Measurements from ENCODE around the gene COG2.
"Not testable (repeated sequence)": the region's sequence is repeated elsewhere in the genome, so short reads cannot be mapped to it uniquely, and the experiment has no call there.

Gene COG2

DNA sequence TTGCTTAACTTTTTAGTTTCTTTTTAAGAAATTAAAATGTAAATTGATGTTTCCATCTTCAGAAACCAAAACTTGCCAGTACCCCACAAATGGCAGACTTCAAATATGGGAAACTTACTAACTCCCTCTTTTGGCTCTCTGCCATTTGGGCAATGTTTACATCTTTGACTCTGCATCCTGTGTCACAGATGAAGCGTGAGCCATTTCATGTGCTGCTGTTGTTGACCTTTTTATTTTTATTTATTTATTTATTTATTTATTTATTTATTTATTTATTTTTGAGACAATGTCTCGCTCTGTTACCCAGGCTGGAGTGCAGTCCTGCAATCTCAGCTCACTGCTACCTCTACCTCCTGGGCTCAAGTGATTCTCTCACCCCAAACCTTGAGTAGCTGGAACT, 16.0 kb upstream of the COG2 start:
- no peak for DNase-seq

GRCh38 chr1:230627767-230628166, 14.5 kb upstream of the COG2 start:
- DNase-seq, result no peak

- no peak for DNase-seq
Observed at GRCh38 chr1:230629511-230629910, 12.8 kb upstream of the COG2 start.

GRCh38 chr1:230631477-230631876, 10.8 kb upstream of the COG2 start:
- DNase-seq, result no peak

GRCh38 chr1:230632273-230632873, 9.9 kb upstream of the COG2 start:
- no peak for DNase-seq

DNA sequence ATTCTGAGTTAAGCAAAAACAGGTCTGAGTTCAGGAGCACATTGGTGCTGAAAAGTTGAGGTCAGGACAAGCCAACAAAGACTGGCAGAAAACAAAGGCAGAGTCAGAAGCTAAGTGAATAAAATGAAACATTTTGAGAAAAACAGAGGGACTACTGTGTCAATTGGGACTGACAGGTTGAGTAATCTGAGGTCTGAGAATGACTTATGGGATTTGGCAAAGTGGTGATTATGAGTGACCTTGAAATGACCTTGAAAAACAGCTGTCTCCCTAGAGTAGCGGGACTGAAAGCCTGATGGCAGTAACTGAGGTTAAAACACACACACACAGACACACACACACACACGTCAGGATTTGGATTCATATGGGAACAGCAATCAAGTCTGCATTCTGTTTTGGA, 8.8 kb upstream of the COG2 start:
- DNase-seq, result no peak

GRCh38 chr1:230634384-230634783, 7.9 kb upstream of the COG2 start:
- DNase-seq, result no peak

DNA sequence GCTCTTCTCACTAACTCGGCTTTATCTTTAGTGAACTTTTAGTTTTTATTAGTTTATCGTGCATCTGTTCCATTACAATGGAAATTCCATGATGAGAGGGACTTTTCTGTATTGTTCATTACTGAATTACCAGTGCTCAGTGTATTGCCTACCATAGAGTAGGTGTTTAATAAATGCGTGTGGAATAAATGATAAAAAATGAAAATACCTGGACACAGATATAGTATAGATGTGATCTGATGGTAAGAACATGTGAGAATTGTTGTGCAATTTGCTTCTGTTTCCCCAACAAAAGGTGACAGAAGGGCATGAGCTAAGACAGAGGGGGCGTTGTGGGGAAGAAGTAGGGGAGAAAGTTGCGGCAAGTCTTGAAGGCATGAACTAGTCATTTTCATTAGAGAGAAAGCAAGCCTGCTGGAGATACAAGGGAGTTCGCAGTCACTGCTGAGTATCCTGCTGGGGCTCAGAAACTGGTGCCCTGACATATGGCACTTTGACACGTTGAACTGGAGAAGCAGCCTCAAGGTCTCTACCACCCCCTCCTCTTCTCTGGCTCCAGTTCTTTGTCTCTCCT, 5.6 kb upstream of the COG2 start:
- DNase-seq, result no peak

DNA sequence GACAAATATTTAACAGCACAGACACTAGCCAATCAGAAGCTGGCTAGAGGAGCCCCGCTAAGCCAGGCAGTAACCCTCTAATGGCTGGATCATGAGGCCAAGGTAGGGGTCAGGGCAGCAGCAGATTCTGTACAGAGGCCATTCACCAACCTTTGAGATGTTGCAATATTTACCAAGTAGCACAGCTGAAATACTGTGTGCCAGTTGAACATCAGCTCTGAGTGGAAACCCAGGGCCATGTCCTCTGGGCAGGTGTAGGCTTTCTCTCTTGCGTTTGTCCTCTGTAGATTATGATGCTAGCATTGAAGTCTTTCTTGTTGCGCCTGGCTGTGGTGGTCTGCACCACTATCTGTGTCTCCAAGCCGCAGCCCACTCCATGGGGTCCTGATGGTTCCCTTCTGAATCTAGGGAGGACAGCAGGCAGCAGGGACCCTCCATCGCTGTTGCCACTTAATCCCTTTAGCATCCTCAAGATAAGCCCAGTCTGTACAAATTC, 2.5 kb upstream of the COG2 start:
- DNase-seq, result no peak

GRCh38 chr1:230641346-230641745, 935 bp upstream of the COG2 start:
- no peak for DNase-seq

GRCh38 chr1:230641900-230642262, 400 bp upstream of the COG2 start:
- DNase-seq, result no peak

DNA sequence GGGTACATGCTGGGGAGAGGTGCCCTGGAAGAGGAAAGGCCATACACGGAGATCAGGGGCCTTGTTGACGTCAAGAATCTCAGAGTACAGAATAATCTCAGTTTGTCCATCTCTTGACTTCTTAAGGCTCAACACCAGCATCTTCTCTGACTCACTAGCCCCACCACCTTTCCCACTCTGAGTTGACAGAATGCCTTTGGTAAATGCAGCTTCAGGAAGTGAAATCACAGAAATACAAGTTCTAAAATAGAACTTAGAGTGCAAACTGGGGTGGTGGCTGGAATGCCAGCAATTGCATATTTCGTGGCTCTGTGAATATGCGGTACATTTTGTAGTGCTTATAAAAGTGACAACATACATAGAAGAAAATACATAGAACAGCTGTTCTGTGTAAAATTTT, 1.6 kb downstream of the COG2 start:
- DNase-seq, result no peak

DNA sequence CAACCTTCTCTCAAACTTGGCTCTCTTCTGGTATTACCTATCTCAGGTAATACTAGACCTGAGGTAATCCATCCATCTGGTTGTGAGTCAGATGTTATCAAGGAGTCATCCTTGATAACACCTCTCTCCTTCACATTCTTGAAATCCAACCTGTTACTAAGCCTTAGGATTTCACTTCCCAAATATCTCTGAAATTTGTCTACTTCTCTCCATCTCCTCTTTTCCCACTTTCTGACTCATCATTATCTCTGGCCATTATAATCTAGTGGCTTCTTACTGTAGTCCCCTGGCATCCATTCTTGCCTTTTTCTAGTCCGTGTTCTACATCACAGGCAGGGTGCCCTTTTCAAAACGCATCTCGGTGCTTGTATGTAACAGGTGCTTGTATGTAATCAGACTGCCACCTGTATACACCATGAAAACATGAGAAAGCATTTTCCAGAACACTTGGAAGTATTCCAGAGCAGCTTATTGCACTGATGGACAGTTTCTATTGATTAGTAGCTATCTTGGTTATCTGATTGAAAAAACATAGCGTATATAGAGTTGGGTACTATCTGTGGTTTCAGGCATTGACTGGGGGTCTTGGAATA, 4.5 kb downstream of the COG2 start:
- no peak for DNase-seq

DNA sequence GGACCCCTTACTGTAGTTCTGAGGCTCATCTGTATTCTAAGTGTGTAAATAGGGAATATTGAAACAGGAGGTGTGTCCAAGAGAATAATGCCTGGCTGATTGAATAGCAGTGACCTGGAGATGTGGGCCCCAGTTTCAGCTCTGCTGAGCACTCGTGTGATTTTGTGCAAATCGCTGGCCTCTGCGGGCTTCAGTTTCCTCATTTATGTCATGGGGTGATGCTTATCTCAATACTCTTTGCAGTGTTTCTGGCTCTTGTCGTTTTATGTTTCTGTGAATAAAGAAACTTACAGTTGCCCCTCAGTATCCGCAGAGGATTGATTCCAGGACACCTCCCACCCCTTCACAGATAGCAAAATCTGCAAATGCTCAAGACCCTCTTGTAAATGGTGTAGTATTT, 5.0 kb downstream of the COG2 start:
- DNase-seq, result no peak

DNA sequence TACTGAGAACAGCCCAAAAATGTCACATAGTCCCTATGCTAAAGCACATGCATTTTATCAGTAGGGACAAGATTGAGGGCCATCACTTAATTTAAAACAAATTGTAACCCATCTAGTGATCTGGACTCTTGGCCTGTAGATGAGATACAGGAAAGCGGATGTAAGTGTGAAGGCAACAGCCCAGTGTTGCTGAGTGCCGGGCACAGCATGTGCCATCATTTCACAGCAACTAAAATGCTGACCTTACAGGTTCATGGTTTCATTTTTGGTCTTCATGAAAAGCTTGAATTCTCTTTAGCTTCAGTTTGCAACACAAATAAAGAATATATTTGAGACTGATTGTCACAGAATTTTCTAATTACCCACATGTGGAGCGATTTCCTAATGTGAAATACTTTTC, 5.8 kb downstream of the COG2 start:
- DNase-seq, result no peak

- no peak for DNase-seq
Observed at GRCh38 chr1:230650300-230650699, 8.0 kb downstream of the COG2 start.

GRCh38 chr1:230651235-230651634, 9.0 kb downstream of the COG2 start:
- no peak for DNase-seq

- DNase-seq, result not testable (repeated sequence)
Observed at GRCh38 chr1:230656719-230657118, 14.4 kb downstream of the COG2 start.

DNA sequence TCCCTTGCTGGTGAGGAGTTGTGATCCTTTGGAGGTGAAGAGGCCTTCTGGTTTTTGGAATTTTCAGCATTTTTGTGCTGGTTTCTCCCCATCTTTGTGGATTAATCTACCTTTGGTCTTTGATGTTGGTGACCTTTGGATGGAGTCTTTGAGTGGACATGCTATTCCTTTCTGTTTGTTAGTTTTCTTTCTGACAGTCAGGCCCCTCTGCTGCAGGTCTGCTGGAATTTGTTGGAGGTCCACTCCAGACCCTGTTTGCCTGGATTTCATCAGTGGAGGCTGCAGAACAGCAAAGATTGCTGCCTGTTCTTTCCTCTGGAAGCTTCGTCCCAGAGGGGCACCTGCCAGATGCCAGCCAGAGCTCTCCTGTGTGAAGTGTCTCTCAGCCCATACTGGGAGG, 15.8 kb downstream of the COG2 start:
- DNase-seq, result not testable (repeated sequence)

- DNase-seq, result no peak
Observed at GRCh38 chr1:230658691-230659090, 16.4 kb downstream of the COG2 start.

GRCh38 chr1:230661976-230662375, 19.7 kb downstream of the COG2 start:
- DNase-seq, result no peak

DNA sequence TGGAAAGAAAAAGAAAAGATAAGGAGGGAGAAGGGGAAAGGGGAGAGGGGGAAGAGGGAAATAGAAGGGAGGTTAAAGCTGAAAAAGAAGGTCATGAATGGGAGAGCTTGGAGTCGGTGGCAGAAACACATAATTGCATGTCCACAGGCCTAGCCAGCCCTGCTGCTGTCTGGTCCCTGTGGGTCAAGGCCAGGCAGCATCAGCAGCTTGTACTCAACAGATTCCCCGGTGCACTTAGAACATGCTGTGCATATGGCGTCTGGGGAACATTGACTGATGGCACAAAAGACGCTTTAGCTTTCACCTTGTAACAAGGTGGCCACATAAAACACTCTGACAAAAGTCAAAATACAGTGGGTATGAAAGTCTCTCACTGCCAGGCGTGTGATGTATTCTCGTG, 25.9 kb downstream of the COG2 start:
- no peak for DNase-seq

GRCh38 chr1:230669543-230669942, 27.3 kb downstream of the COG2 start:
- no peak for DNase-seq

- DNase-seq, result no peak
Observed at GRCh38 chr1:230674581-230674980, 32.3 kb downstream of the COG2 start.

DNA sequence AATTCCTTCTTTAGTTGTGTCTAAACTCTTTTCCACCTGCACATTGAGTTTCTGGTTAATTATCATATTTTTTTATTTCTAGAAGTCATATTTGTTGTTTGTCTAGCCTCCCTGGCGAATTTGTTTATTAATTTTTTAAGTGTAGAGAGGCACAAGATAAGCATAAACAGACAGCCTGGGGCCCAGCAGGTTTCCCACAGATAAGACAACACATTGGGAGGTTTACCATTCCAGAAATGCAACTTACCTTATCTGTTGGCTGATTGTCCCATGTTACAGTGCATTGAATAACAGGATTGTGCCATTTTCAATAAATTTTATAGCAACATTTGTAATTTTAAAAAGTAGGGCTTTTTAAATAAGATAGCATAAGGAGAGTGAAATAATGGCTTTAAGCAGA, 34.9 kb downstream of the COG2 start:
- DNase-seq, result no peak

All from NCI-H526 treated with DMSO at 0.1 percent for 48 hours (cell line).